K562 (cell line): ENCODE measurements around the gene RHPN2.

Source experiments
- BMI1 ChIP-seq: fragments of 150-350 bp; IDR thresholded peaks from 2 replicates; pipeline ENCODE4 v1.6.1; 2014; ENCODE audit warnings: low read length
- CBX3 ChIP-seq, 2 experiments: IDR thresholded peaks; 1 replicate in 1 of 2; 2 replicates in 1 of 2; pipeline ENCODE4 v1.6.1; 2012; ENCODE audit warnings: inconsistent platforms in 2 of 2, low read length in 2 of 2, borderline replicate concordance in 1 of 2, control low read depth in 1 of 2
- FOSL1 ChIP-seq: fragments of 200-800 bp; sonication (Bioruptor generic); conservative IDR thresholded peaks from 2 replicates; pipeline ENCODE4 v1.6.1; 2016; ENCODE audit warnings: missing genetic modification characterization, missing compliant biosample characterization
- HMGXB4 ChIP-seq: sonication (generic); formaldehyde crosslinking; IDR thresholded peaks from 2 replicates; pipeline ENCODE4 v1.8.1; 2023; ENCODE audit warnings: mild to moderate bottlenecking, missing genetic modification reagents
- MYC ChIP-seq, 2 experiments: fragments of 250-450 bp in 1 of 2; sonication (Bioruptor Pico) in 1 of 2; IDR thresholded peaks; 2 replicates each; pipeline versions ENCODE4 v1.5.1 to v1.6.1; 2012 to 2021; ENCODE audit warnings: low read depth in 2 of 2, borderline replicate concordance in 1 of 2, improper control_type of control experiment in 1 of 2, low read length in 1 of 2, mild to moderate bottlenecking in 1 of 2, moderate library complexity in 1 of 2
- RAD21 ChIP-seq, 2 experiments: fragments of 250-450 bp in 1 of 2; fragments of 450-650 bp in 1 of 2; sonication (Bioruptor Pico) in 1 of 2; formaldehyde crosslinking in 1 of 2; IDR thresholded peaks in 1 of 2; conservative IDR thresholded peaks in 1 of 2; 2 replicates each; pipeline versions ENCODE4 v1.4.0 to v1.8.0; 2020 to 2022; ENCODE audit warnings: mild to moderate bottlenecking in 2 of 2, moderate library complexity in 1 of 2
- ZBED1 ChIP-seq: IDR thresholded peaks from 2 replicates; pipeline ENCODE4 v1.6.1; 2014
- ZFP36 ChIP-seq: fragments of 150-350 bp; IDR thresholded peaks from 2 replicates; pipeline ENCODE4 v1.6.1; 2018; ENCODE audit warnings: low read length, low read depth; ENCODE audit not compliant: partially characterized antibody

GRCh38 chr19:33085570-33086128, 21.0 kb upstream of the RHPN2 start:
- TF ChIP-seq ZBED1 (no peak), CBX3 (IDR thresholded peaks at IDR 0.05; ENCODE audit: borderline replicate concordance in 1 of 2, low read length in 2 of 2) (no peak), MYC (IDR thresholded peaks at IDR 0.05; ENCODE audit: low read depth, low read length) (no peak), MYC (CRISPR knock-in tag; IDR thresholded peaks at IDR 0.05; ENCODE audit: borderline replicate concordance, low read depth) (no peak), ZFP36 (no peak), HMGXB4 (CRISPR knock-in tag) (no peak), RAD21 (CRISPR knock-in tag; conservative IDR thresholded peaks at IDR 0.05 in 1 of 2, IDR thresholded peaks at IDR 0.05 in 1 of 2) (no peak), BMI1 (no peak), FOSL1 (tag) (no peak)
